IMR-90 (cell line): Measurements from ENCODE around the gene RELL1. TPM values are rescaled to one million over a fixed set of nuclear protein-coding genes. Genes with fewer than 3 reads are reported as not detected.

ENCODE experiments used
- ATAC-seq: fragments of 200-7000 bp; cut with Tn5 transposase; 2 replicates; pipeline ENCODE4 v1.9.1; 2020; ENCODE audit warnings: low read depth, mild to moderate bottlenecking, moderate library complexity
- BruUV-seq: library from RNA; stranded (reverse); fragments of 400-500 nt; replicated peaks from 2 replicates; lab custom pipeline; 2021; lab: Mats Ljungman, UMichigan
- CTCF ChIA-PET: fragments of 300-600 bp; formaldehyde crosslinking; extraction: SDS; loops from one replicate; lab custom pipeline; 2021; ENCODE audit warnings: antibody characterized with exemption; lab: Yijun Ruan, JAX
- POLR2A ChIA-PET: fragments of 300-600 bp; sonication (Branson Sonifier 250); formaldehyde crosslinking; loops from one replicate; lab custom pipeline; 2022; ENCODE audit warnings: antibody characterized with exemption; ENCODE audit not compliant: unreplicated experiment; lab: Charles Lee
- DNase-seq: peaks from one replicate; pipeline ENCODE4 v3.0.0; 2013
- H2AFZ ChIP-seq: replicated peaks from 2 replicates; pipeline ENCODE3; 2013; ENCODE audit warnings: low read length, mild to moderate bottlenecking; ENCODE audit not compliant: poor library complexity
- H2AK5ac ChIP-seq: 2 replicates; pipeline ENCODE4 v1.6.1; 2013; ENCODE audit warnings: low read depth, low read length, inconsistent platforms
- H2AK9ac ChIP-seq: replicated peaks from 2 replicates; pipeline ENCODE3; 2013; ENCODE audit warnings: mild to moderate bottlenecking, low read depth, low read length, moderate library complexity; ENCODE audit not compliant: poor library complexity
- H2BK120ac ChIP-seq: 2 replicates; pipeline ENCODE4 v1.6.1; 2013; ENCODE audit warnings: low read depth, low read length, inconsistent platforms
- H2BK15ac ChIP-seq: 3 replicates; pipeline ENCODE4 v1.6.1; 2013; ENCODE audit warnings: low read depth, low read length, inconsistent platforms
- H2BK20ac ChIP-seq: 2 replicates; pipeline ENCODE4 v1.6.1; 2013; ENCODE audit warnings: low read depth, mild to moderate bottlenecking, inconsistent platforms, low read length, moderate library complexity
- H2BK5ac ChIP-seq: 2 replicates; pipeline ENCODE4 v1.6.1; 2013; ENCODE audit warnings: mild to moderate bottlenecking, low read depth, low read length, inconsistent platforms; ENCODE audit not compliant: poor library complexity, severe bottlenecking
- H3K14ac ChIP-seq: replicated peaks from 2 replicates; pipeline ENCODE4 v1.6.1; 2013; ENCODE audit warnings: low read depth, low read length, inconsistent platforms
- H3K18ac ChIP-seq: 2 replicates; pipeline ENCODE4 v1.6.1; 2013; ENCODE audit warnings: low read depth, low read length, control low read depth
- H3K23ac ChIP-seq: 2 replicates; pipeline ENCODE4 v1.6.1; 2013; ENCODE audit warnings: low read depth, low read length, inconsistent platforms
- H3K27ac ChIP-seq: 2 replicates; pipeline ENCODE4 v1.5.1; 2013; ENCODE audit warnings: mild to moderate bottlenecking, control low read depth, low read length; ENCODE audit not compliant: insufficient read depth
- H3K27me3 ChIP-seq: 2 replicates; pipeline ENCODE4 v1.6.1; 2013; ENCODE audit warnings: low read length; ENCODE audit not compliant: control insufficient read depth, insufficient read depth
- H3K36me3 ChIP-seq: 2 replicates; pipeline ENCODE4 v1.6.1; 2013; ENCODE audit warnings: low read length, mixed read lengths; ENCODE audit not compliant: control insufficient read depth, insufficient read depth
- H3K4ac ChIP-seq: 2 replicates; pipeline ENCODE4 v1.6.1; 2013; ENCODE audit warnings: low read depth, low read length, inconsistent platforms
- H3K4me1 ChIP-seq: 2 replicates; pipeline ENCODE4 v1.6.1; 2013; ENCODE audit warnings: low read length, mixed read lengths; ENCODE audit not compliant: control insufficient read depth, insufficient read depth
- H3K4me2 ChIP-seq: 2 replicates; pipeline ENCODE4 v1.6.1; 2013; ENCODE audit warnings: low read depth, mild to moderate bottlenecking, control low read depth, low read length, moderate library complexity
- H3K4me3 ChIP-seq: 2 replicates; pipeline ENCODE4 v1.5.1; 2013; ENCODE audit warnings: low read depth, mild to moderate bottlenecking, control low read depth, low read length, moderate library complexity; ENCODE audit not compliant: insufficient read depth
- H3K56ac ChIP-seq: 2 replicates; pipeline ENCODE4 v1.6.1; 2013; ENCODE audit warnings: low read length, inconsistent platforms; ENCODE audit not compliant: insufficient read depth; ENCODE audit errors: extremely low read depth
- H3K79me1 ChIP-seq, 2 experiments: 2 replicates each; pipeline ENCODE4 v1.6.1; 2013; ENCODE audit warnings: low read length in 2 of 2, inconsistent platforms in 1 of 2, low read depth in 1 of 2
- H3K9ac ChIP-seq: 2 replicates; pipeline ENCODE4 v1.6.1; 2013; ENCODE audit warnings: low read depth, low read length, control low read depth
- H3K9me1 ChIP-seq: 2 replicates; pipeline ENCODE4 v1.6.1; 2013; ENCODE audit warnings: low read length, inconsistent platforms; ENCODE audit not compliant: insufficient read depth
- H3K9me3 ChIP-seq: 2 replicates; pipeline ENCODE4 v1.6.1; 2013; ENCODE audit warnings: low read length; ENCODE audit not compliant: control insufficient read depth, insufficient read depth
- H4K20me1 ChIP-seq: 2 replicates; pipeline ENCODE4 v1.6.1; 2013; ENCODE audit warnings: low read length, inconsistent platforms; ENCODE audit not compliant: insufficient read depth
- H4K5ac ChIP-seq: 2 replicates; pipeline ENCODE4 v1.6.1; 2013; ENCODE audit warnings: mild to moderate bottlenecking, low read depth, low read length, control low read depth
- H4K8ac ChIP-seq, 2 experiments: 2 replicates each; pipeline ENCODE4 v1.6.1; 2013; ENCODE audit warnings: low read depth in 2 of 2, low read length in 2 of 2, control low read depth in 1 of 2, inconsistent platforms in 1 of 2
- H4K91ac ChIP-seq: 2 replicates; pipeline ENCODE4 v1.6.1; 2013; ENCODE audit warnings: low read depth, low read length, inconsistent platforms; ENCODE audit not compliant: insufficient read depth
- BHLHE40 ChIP-seq: fragments of 150-350 bp; IDR thresholded peaks from 2 replicates; pipeline ENCODE4 v1.6.1; 2016; ENCODE audit warnings: mild to moderate bottlenecking, low read depth, low read length
- CEBPB ChIP-seq: IDR thresholded peaks from 2 replicates; pipeline ENCODE4 v1.6.1; 2012; ENCODE audit warnings: low read depth, low read length, improper control_type of control experiment
- CTCF ChIP-seq: conservative IDR thresholded peaks from 2 replicates; pipeline ENCODE4 v1.5.1; 2012; ENCODE audit warnings: mild to moderate bottlenecking, low read depth, low read length, improper control_type of control experiment
- FOS ChIP-seq: fragments of 150-350 bp; IDR thresholded peaks from 2 replicates; pipeline ENCODE4 v1.6.1; 2016; ENCODE audit warnings: low read depth, low read length
- MAFK ChIP-seq: IDR thresholded peaks from 2 replicates; pipeline ENCODE4 v1.6.1; 2012; ENCODE audit warnings: low read depth, low read length, improper control_type of control experiment
- NFE2L2 ChIP-seq: fragments of 150-350 bp; IDR thresholded peaks from 2 replicates; pipeline ENCODE4 v1.6.1; 2016; ENCODE audit warnings: low read depth, mild to moderate bottlenecking, low read length
- POLR2A ChIP-seq: IDR thresholded peaks from 2 replicates; pipeline ENCODE4 v1.6.1; 2012; ENCODE audit warnings: mild to moderate bottlenecking, low read depth, low read length
- RAD21 ChIP-seq: IDR thresholded peaks from 2 replicates; pipeline ENCODE4 v1.6.1; 2012; ENCODE audit warnings: low read length, improper control_type of control experiment
- RFX5 ChIP-seq: IDR thresholded peaks from 2 replicates; pipeline ENCODE4 v1.8.0; 2012; ENCODE audit warnings: low read depth, mild to moderate bottlenecking, low read length, moderate library complexity
- SMC3 ChIP-seq: fragments of 150-350 bp; IDR thresholded peaks from 2 replicates; pipeline ENCODE4 v1.6.1; 2016; ENCODE audit warnings: low read depth, mild to moderate bottlenecking, antibody characterized with exemption, low read length, moderate library complexity
- USF2 ChIP-seq: fragments of 150-350 bp; IDR thresholded peaks from 2 replicates; pipeline ENCODE4 v1.6.1; 2017; ENCODE audit warnings: mild to moderate bottlenecking, antibody characterized with exemption, low read length, low read depth
- WGBS, 2 experiments: methylation state at CpG; one replicate each; pipeline versions ENCODE4 v1.1.5 to v1.1.7; 2013; ENCODE audit warnings: missing lambda C conversion rate in 2 of 2; ENCODE audit not compliant: insufficient read length in 1 of 2; ENCODE audit errors: extremely low coverage in 2 of 2; 5-methylcytosine and 5-hydroxymethylcytosine counted together
- dilution Hi-C: fragments of 300-500 bp; cut with HindIII; formaldehyde crosslinking; loops from one replicate; pipeline ENCODE4 v1.14.3; 2018; ENCODE audit warnings: low sequenced_read_pairs; ENCODE audit not compliant: unreplicated experiment
- in situ Hi-C: fragments of 300-500 bp; cut with MboI; formaldehyde crosslinking; loops from 3 replicates; pipeline ENCODE4 v1.14.3; 2019; ENCODE audit warnings: low sequenced_read_pairs, inconsistent platforms, mixed read lengths
- intact Hi-C: fragments of 100-400 bp; cut with micrococcal nuclease; formaldehyde crosslinking; loops from 2 replicates; pipeline ENCODE4 v1.10.0; 2022
- polyA plus RNA-seq, 3 experiments: library from polyadenylated mRNA; depleted of rRNA; stranded (reverse); fragments of >200 nt; gene quantifications; 2 replicates each; pipeline ENCODE4 v1.2.3, GENCODE V29; 2012; ENCODE audit warnings: low replicate concordance in 1 of 3
- total RNA-seq: library from RNA; depleted of rRNA; stranded (reverse); fragments of >200 nt; gene quantifications from 2 replicates; pipeline ENCODE4 v1.2.3, GENCODE V29; 2012

RELL1 gene
- total and polyA plus RNA-seq, 2 of the 4 experiments (the other 2 are of a cell fraction): 6.8 to 39.6 TPM

GRCh38 chr4:37646247-37646646 is 39.9 kb downstream of the RELL1 start:
- Histone ChIP-seq H2BK5ac (no peak overlapping the region), H4K91ac (no peak overlapping the region), H2AK5ac (no peak overlapping the region), H4K5ac (no peak overlapping the region), H2BK20ac (no peak overlapping the region), H2AK9ac (no peak overlapping the region), H3K56ac (no peak overlapping the region), H3K36me3 (peaks cover 8% of the 10 kb centered on the region), H3K79me1 (peaks cover 11 to 35% of the 10 kb centered on the region in 2 experiments; a peak in 3 of 4 replicates), H3K4me3 (no peak overlapping the region), H4K20me1 (peaks cover 14% of the 10 kb centered on the region; the same call in 1 of the 2 replicates), H4K8ac (no peak overlapping the region), H3K23ac (no peak overlapping the region), H3K14ac (no peak overlapping the region), H3K9me1 (peaks cover 6% of the 10 kb centered on the region), H3K4ac (no peak overlapping the region), H3K9me3 (no peaks in the 10 kb centered on the region), H2AFZ (no peak overlapping the region), H3K18ac (no peak overlapping the region), H3K27me3 (no peaks in the 10 kb centered on the region), H3K4me2 (no peak overlapping the region), H3K4me1 (peaks cover 7% of the 10 kb centered on the region), H2BK120ac (no peak overlapping the region), H3K27ac (no peak overlapping the region), H2BK15ac (no peak overlapping the region), H3K9ac (no peak overlapping the region)
- ChIA-PET CTCF (interaction anchor here (0.6 kb wide), 1 partner anchor 232 kb away, joined by 3 read pairs; no protein-coding TSS in a partner anchor), POLR2A (no interaction called here)
- DNase-seq: no peak
- intact Hi-C loops (no loop called here), dilution Hi-C loops (no loop called here), in situ Hi-C loops (no loop called here)
- no CpG with 5 or more reads among the region's 3 CpGs for WGBS, 2 experiments
- ATAC-seq: no peak
- TF ChIP-seq MAFK: no peak
- no peak for TF ChIP-seq NFE2L2
- TF ChIP-seq BHLHE40: no peak
- no peak for TF ChIP-seq CEBPB
- no peak for TF ChIP-seq POLR2A
- no peak for TF ChIP-seq RFX5
- no peak for TF ChIP-seq RAD21
- TF ChIP-seq CTCF: no peak
- no peak for TF ChIP-seq USF2
- no peak for TF ChIP-seq SMC3
- no peak for TF ChIP-seq FOS
- BruUV-seq: no TSS peak
